ENCODE results near the gene CDC14A. TPM values are rescaled to one million over a fixed set of nuclear protein-coding genes. Genes with fewer than 3 reads are reported as not detected.
A peak's percentile ranks its signal among the peaks of the same experiment; 100 is the strongest.

CDC14A gene
- total and polyA plus RNA-seq, 11 donors = 1.7 to 8.8 (median 3.5) TPM

GRCh38 chr1:100517515-100517914 lies 165.2 kb downstream of the CDC14A start:
- TF ChIP-seq CTCF (IDR thresholded peaks at IDR 0.05) (no peak), POLR2A (IDR thresholded peaks at IDR 0.05) (no peak)
- Histone ChIP-seq H3K4me1 (peaks cover 0 to 11% (median 0%) of the 10 kb centered on the region in 12 donors), H3K9me3 (no peaks in the 10 kb centered on the region), H3K36me3 (peaks cover 0 to 23% (median 0%) of the 10 kb centered on the region in 9 donors), H3K27me3 (no peaks in the 10 kb centered on the region), H3K4me3 (no peak overlapping the region), H3K27ac (no peak overlapping the region)
- ATAC-seq (no peak), DNase-seq (no peak)
- intact Hi-C loops (cut with DNase I) = no loop called here
- WGBS, 4 donors = 61 to 82% (median 78%) methylated on average over 1 of the region's 1 CpG

GRCh38 chr1:100518023-100518422 lies 165.7 kb downstream of the CDC14A start:
- H3K27me3 ChIP-seq = no peaks in the 10 kb centered on the region
- no peak overlapping the region for H3K4me3 ChIP-seq
- H3K9me3 ChIP-seq = no peaks in the 10 kb centered on the region
- intact Hi-C loops (cut with DNase I) = no loop called here
- peaks cover 0 to 19% (median 0%) of the 10 kb centered on the region in 9 donors for H3K36me3 ChIP-seq
- DNase-seq (no peak), ATAC-seq (no peak)
- TF ChIP-seq CTCF (IDR thresholded peaks at IDR 0.05) (no peak), POLR2A (IDR thresholded peaks at IDR 0.05) (no peak)
- 41 to 65% (median 49%) methylated on average over 2 of the region's 2 CpGs for WGBS, 4 donors
- no peak overlapping the region for H3K27ac ChIP-seq
- peaks cover 0 to 11% (median 0%) of the 10 kb centered on the region in 12 donors for H3K4me1 ChIP-seq

GRCh38 chr1:100523038-100523652 lies 170.8 kb downstream of the CDC14A start:
- TF ChIP-seq POLR2A (IDR thresholded peaks at IDR 0.05) = no peak
- no peak for TF ChIP-seq CTCF (IDR thresholded peaks at IDR 0.05)
- H3K9me3 ChIP-seq = no peaks in the 10 kb centered on the region
- intact Hi-C loops (cut with DNase I) = no loop called here
- ATAC-seq (no peak), DNase-seq (no peak)
- WGBS, 4 donors = 87 to 93% (median 93%) methylated on average over 5 of the region's 5 CpGs
- H3K27ac ChIP-seq = peak overlapping the region in 1 of 12 donors; percentile 33
- peaks cover 0 to 13% (median 0%) of the 10 kb centered on the region in 12 donors for H3K4me1 ChIP-seq
- no peaks in the 10 kb centered on the region for H3K27me3 ChIP-seq
- no peak overlapping the region for H3K4me3 ChIP-seq
- peaks cover 0 to 14% (median 0%) of the 10 kb centered on the region in 9 donors for H3K36me3 ChIP-seq

GRCh38 chr1:100524355-100524754 lies 172.0 kb downstream of the CDC14A start:
- H3K4me3 ChIP-seq = no peak overlapping the region
- H3K36me3 ChIP-seq = peaks cover 0 to 6% (median 0%) of the 10 kb centered on the region in 9 donors
- no peaks in the 10 kb centered on the region for H3K9me3 ChIP-seq
- intact Hi-C loops (cut with DNase I) = no loop called here
- ATAC-seq = peak in 2 of 4 donors; percentile 53 to 59
- no peaks in the 10 kb centered on the region for H3K27me3 ChIP-seq
- 63 to 81% (median 74%) methylated on average over 4 of the region's 4 CpGs for WGBS, 4 donors
- peaks cover 0 to 16% (median 2%) of the 10 kb centered on the region in 12 donors for H3K4me1 ChIP-seq
- TF ChIP-seq CTCF (IDR thresholded peaks at IDR 0.05) (no peak), POLR2A (IDR thresholded peaks at IDR 0.05) (no peak)
- DNase-seq = no peak
- H3K27ac ChIP-seq = peak overlapping the region in 3 of 12 donors; percentile 33 to 63 (median 60)

All from heart left ventricle (tissue), 16 donors.